ENCODE data around the gene COA8. TPM values are rescaled to one million over a fixed set of nuclear protein-coding genes. Genes with fewer than 3 reads are reported as not detected.

The COA8 gene
- total RNA-seq, result 10 to 100 TPM; 38.8 to 69.5 (median 56.7) TPM

- peak within 1 kb of the TSS; percentile 97 to 99 for H3K27ac ChIP-seq
- WGBS, 10 experiments, result 0 to 2% (median 0%) methylated on average over 1 to 15 of the region's 109 CpGs; no CpG with 5 or more reads in 7 of the 10 experiments
- in situ Hi-C loops (cut with MboI; ENCODE audit: low pct_unique_long_range_greater_than_20kb in 2 of 9, low sequenced_read_pairs in 9 of 9, unreplicated experiment in 9 of 9), result no loop called here
- peak; percentile 58 to 90 (median 82) for ATAC-seq (replicated peaks in 6 of 8)
- H3K4me3 ChIP-seq, result peak within 1 kb of the TSS; percentile 55 to 100 (median 93)
- peaks cover 13 to 38% of the 10 kb centered on the region in 2 donors for H3K4me1 ChIP-seq (replicated peaks in 1 of 2)
Observed at GRCh38 chr14:103562429-103563225, at the start of gene COA8, which contains the start of gene BAG5. TSS of gene COA8 (plus strand) at chr14:103562960. CDS start at chr14:103563002, 42 bp downstream. TSS of gene BAG5 (minus strand) at chr14:103562657. CDS start at chr14:103561164, 1,493 bp downstream.

- Histone ChIP-seq H3K27ac (no peak overlapping the region), H3K4me3 (no peak overlapping the region), H3K4me1 (replicated peaks in 1 of 2) (peaks cover 7 to 29% of the 10 kb centered on the region in 2 donors)
- 40 to 100% (median 86%) methylated on average over 1 to 8 of the region's 18 CpGs for WGBS, 10 experiments
- no peak for ATAC-seq (replicated peaks in 6 of 8)
- in situ Hi-C loops (cut with MboI; ENCODE audit: low pct_unique_long_range_greater_than_20kb in 2 of 9, low sequenced_read_pairs in 9 of 9, unreplicated experiment in 9 of 9), result no loop called here
Observed at GRCh38 chr14:103514596-103515421, 48.0 kb upstream of the COA8 start.

- WGBS, 10 experiments, result 73 to 100% (median 90%) methylated on average over 2 to 6 of the region's 10 CpGs; no CpG with 5 or more reads in 3 of the 10 experiments
- no peak overlapping the region for H3K27ac ChIP-seq
- no peak overlapping the region for H3K4me3 ChIP-seq
- H3K4me1 ChIP-seq (replicated peaks in 1 of 2), result peaks cover 14 to 38% of the 10 kb centered on the region in 2 donors
- in situ Hi-C loops (cut with MboI; ENCODE audit: low pct_unique_long_range_greater_than_20kb in 2 of 9, low sequenced_read_pairs in 9 of 9, unreplicated experiment in 9 of 9), result no loop called here
- ATAC-seq (replicated peaks in 6 of 8), result no peak
Observed at GRCh38 chr14:103516426-103517173, 46.2 kb upstream of the COA8 start.

GRCh38 chr14:103517174-103517566 lies 45.6 kb upstream of the COA8 start:
- no peak overlapping the region for H3K4me3 ChIP-seq
- peak overlapping the region in 1 of 2 donors; percentile 50 for H3K27ac ChIP-seq
- no peak for ATAC-seq (replicated peaks in 6 of 8)
- 55 to 100% (median 100%) methylated on average over 1 to 3 of the region's 10 CpGs; no CpG with 5 or more reads in 5 of the 10 experiments for WGBS, 10 experiments
- in situ Hi-C loops (cut with MboI; ENCODE audit: low pct_unique_long_range_greater_than_20kb in 2 of 9, low sequenced_read_pairs in 9 of 9, unreplicated experiment in 9 of 9), result no loop called here
- peaks cover 14 to 38% of the 10 kb centered on the region in 2 donors for H3K4me1 ChIP-seq (replicated peaks in 1 of 2)

GRCh38 chr14:103517721-103518421 lies 44.9 kb upstream of the COA8 start:
- Histone ChIP-seq H3K4me3 (no peak overlapping the region), H3K27ac (peak overlapping the region in 1 of 2 donors; percentile 50), H3K4me1 (replicated peaks in 1 of 2) (peaks cover 14 to 38% of the 10 kb centered on the region in 2 donors)
- peak in 5 of 8 experiments; percentile 1 to 9 (median 4) for ATAC-seq (replicated peaks in 6 of 8)
- in situ Hi-C loops (cut with MboI; ENCODE audit: low pct_unique_long_range_greater_than_20kb in 2 of 9, low sequenced_read_pairs in 9 of 9, unreplicated experiment in 9 of 9), result no loop called here
- 44 to 83% methylated on average over 2 to 4 of the region's 20 CpGs; no CpG with 5 or more reads in 8 of the 10 experiments for WGBS, 10 experiments

GRCh38 chr14:103518422-103519042 lies 44.2 kb upstream of the COA8 start:
- 0 to 100% (median 68%) methylated on average over 1 to 4 of the region's 9 CpGs; no CpG with 5 or more reads in 6 of the 10 experiments for WGBS, 10 experiments

GRCh38 chr14:103519043-103519836 lies 43.5 kb upstream of the COA8 start:
- no peak overlapping the region for H3K27ac ChIP-seq
- H3K4me3 ChIP-seq, result no peak overlapping the region
- WGBS, 10 experiments, result 53 to 92% (median 77%) methylated on average over 2 to 4 of the region's 13 CpGs; no CpG with 5 or more reads in 4 of the 10 experiments
- in situ Hi-C loops (cut with MboI; ENCODE audit: low pct_unique_long_range_greater_than_20kb in 2 of 9, low sequenced_read_pairs in 9 of 9, unreplicated experiment in 9 of 9), result no loop called here
- H3K4me1 ChIP-seq (replicated peaks in 1 of 2), result peaks cover 18 to 42% of the 10 kb centered on the region in 2 donors
- ATAC-seq (replicated peaks in 6 of 8), result peak in 2 of 8 experiments; percentile 1 to 2

More at GRCh38 chr14:103518422-103519042, 44.2 kb upstream of the COA8 start:
- Histone ChIP-seq H3K4me1 (replicated peaks in 1 of 2) (peaks cover 17 to 42% of the 10 kb centered on the region in 2 donors), H3K4me3 (no peak overlapping the region), H3K27ac (no peak overlapping the region)
- ATAC-seq (replicated peaks in 6 of 8), result peak; percentile 5 to 29 (median 12)
- in situ Hi-C loops (cut with MboI; ENCODE audit: low pct_unique_long_range_greater_than_20kb in 2 of 9, low sequenced_read_pairs in 9 of 9, unreplicated experiment in 9 of 9), result no loop called here

- in situ Hi-C loops (cut with MboI; ENCODE audit: low pct_unique_long_range_greater_than_20kb in 2 of 9, low sequenced_read_pairs in 9 of 9, unreplicated experiment in 9 of 9), result no loop called here
- ATAC-seq (replicated peaks in 6 of 8), result no peak
- Histone ChIP-seq H3K4me1 (replicated peaks in 1 of 2) (peaks cover 18 to 42% of the 10 kb centered on the region in 2 donors), H3K4me3 (no peak overlapping the region), H3K27ac (no peak overlapping the region)
- 40 to 88% (median 50%) methylated on average over 1 to 16 of the region's 22 CpGs; no CpG with 5 or more reads in 5 of the 10 experiments for WGBS, 10 experiments
Observed at GRCh38 chr14:103519837-103520212, 42.9 kb upstream of the COA8 start.

- 80 to 90% (median 83%) methylated on average over 1 to 4 of the region's 10 CpGs; no CpG with 5 or more reads in 7 of the 10 experiments for WGBS, 10 experiments
- no peak for ATAC-seq (replicated peaks in 6 of 8)
- in situ Hi-C loops (cut with MboI; ENCODE audit: low pct_unique_long_range_greater_than_20kb in 2 of 9, low sequenced_read_pairs in 9 of 9, unreplicated experiment in 9 of 9), result no loop called here
- H3K4me3 ChIP-seq, result peak overlapping the region; percentile 60 to 78 (median 71)
- peaks cover 18 to 42% of the 10 kb centered on the region in 2 donors for H3K4me1 ChIP-seq (replicated peaks in 1 of 2)
- peak overlapping the region; percentile 85 to 94 for H3K27ac ChIP-seq
Observed at GRCh38 chr14:103520269-103520656, 42.5 kb upstream of the COA8 start.

- no CpG with 5 or more reads among the region's 66 CpGs for WGBS, 10 experiments
- H3K4me1 ChIP-seq (replicated peaks in 1 of 2), result peaks cover 18 to 42% of the 10 kb centered on the region in 2 donors
Observed at GRCh38 chr14:103520657-103521437, 41.9 kb upstream of the COA8 start.

More at GRCh38 chr14:103520657-103521437, 41.9 kb upstream of the COA8 start:
- peak overlapping the region; percentile 85 to 94 for H3K27ac ChIP-seq
- peak overlapping the region; percentile 60 to 78 (median 71) for H3K4me3 ChIP-seq
- peak; percentile 15 to 60 (median 44) for ATAC-seq (replicated peaks in 6 of 8)
- in situ Hi-C loops (cut with MboI; ENCODE audit: low pct_unique_long_range_greater_than_20kb in 2 of 9, low sequenced_read_pairs in 9 of 9, unreplicated experiment in 9 of 9), result no loop called here

All from motor neuron (in vitro differentiated cells).